Glutamatergic neuron (in vitro differentiated cells): ENCODE measurements around the gene EFEMP2. TPM values are rescaled to one million over a fixed set of nuclear protein-coding genes. Genes with fewer than 3 reads are reported as not detected.

Experiments used
- DNase-seq: peaks from one replicate; pipeline ENCODE4 v3.0.0; 2022
- H3K27ac Mint-ChIP-seq: one replicate; pipeline ENCODE4 v1.8.0; 2020; ENCODE audit warnings: mild to moderate bottlenecking, mixed read lengths, inconsistent platforms; ENCODE audit not compliant: unreplicated experiment
- H3K27me3 Mint-ChIP-seq: one replicate; pipeline ENCODE4 v1.8.0; 2020; ENCODE audit warnings: mild to moderate bottlenecking, moderate library complexity, mixed read lengths, inconsistent platforms; ENCODE audit not compliant: unreplicated experiment
- H3K36me3 Mint-ChIP-seq: one replicate; pipeline ENCODE4 v1.8.0; 2020; ENCODE audit warnings: mild to moderate bottlenecking, mixed read lengths, inconsistent platforms; ENCODE audit not compliant: unreplicated experiment
- H3K4me1 Mint-ChIP-seq: one replicate; pipeline ENCODE4 v1.8.0; 2020; ENCODE audit warnings: mild to moderate bottlenecking, low read depth, mixed read lengths, inconsistent platforms; ENCODE audit not compliant: unreplicated experiment
- H3K4me3 Mint-ChIP-seq: one replicate; pipeline ENCODE4 v1.8.0; 2020; ENCODE audit warnings: mild to moderate bottlenecking, mixed read lengths, inconsistent platforms; ENCODE audit not compliant: unreplicated experiment
- H3K9me3 Mint-ChIP-seq: one replicate; pipeline ENCODE4 v1.8.0; 2020; ENCODE audit warnings: mild to moderate bottlenecking, moderate library complexity, mixed read lengths, inconsistent platforms; ENCODE audit not compliant: unreplicated experiment
- total RNA-seq: library from RNA; stranded (reverse); fragmentation: NEBNext Ultra II Directional; extraction: Animal tissue kit (Norgen Biotek cat#: 25700); gene quantifications from one replicate; pipeline ENCODE4 v1.2.1, GENCODE V29; 2021; ENCODE audit not compliant: unreplicated experiment
- TF ChIP-seq, protein P1 (sequence below): fragments of 200-600 bp; sonication (generic); IDR thresholded peaks from one replicate; pipeline ENCODE4 v1.5.0; 2021; ENCODE audit not compliant: partially characterized antibody, unreplicated experiment

Gene EFEMP2
- total RNA-seq, 1 donor from 2014 or later, result 16.3 TPM

DNA sequence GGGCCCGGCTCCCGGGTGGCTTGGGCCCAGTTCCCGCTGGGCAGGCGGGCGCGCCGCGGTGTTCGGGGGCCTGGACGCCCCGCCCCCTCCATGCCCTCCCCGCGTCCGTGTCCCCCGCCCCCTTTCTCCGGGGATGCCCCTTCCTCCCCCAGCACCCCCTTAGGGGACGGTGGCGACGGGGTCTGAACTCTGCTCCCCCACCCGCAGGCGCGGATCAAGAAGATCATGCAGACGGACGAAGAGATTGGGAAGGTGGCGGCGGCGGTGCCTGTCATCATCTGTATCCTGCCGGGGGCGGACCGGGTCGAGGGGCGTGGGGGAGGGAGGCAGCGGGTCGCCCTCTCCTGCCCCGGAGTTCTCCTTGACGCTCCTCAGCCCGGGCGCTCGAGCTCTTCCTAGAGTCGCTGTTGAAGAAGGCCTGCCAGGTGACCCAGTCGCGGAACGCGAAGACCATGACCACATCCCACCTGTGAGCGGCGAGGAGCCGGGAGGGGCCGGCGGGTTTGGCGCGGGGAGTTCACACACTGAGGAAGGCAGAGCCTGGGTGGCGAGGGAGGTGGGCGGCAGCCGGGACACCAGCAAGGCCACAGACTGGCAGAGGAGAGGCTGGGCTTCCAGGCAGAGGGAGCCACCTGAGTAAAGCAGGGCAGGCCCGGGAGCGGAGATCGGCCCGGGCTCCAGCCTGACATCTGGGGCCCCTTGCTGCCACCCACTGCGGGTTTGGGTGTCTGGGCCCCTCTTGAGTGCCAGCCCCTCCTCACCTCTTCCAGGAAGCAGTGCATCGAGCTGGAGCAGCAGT lies 47.2 kb upstream of the EFEMP2 start:
- DNase-seq, result peak; percentile 51
- Mint-ChIP-seq H3K4me3 (peak overlapping the region; percentile 87), H3K27me3 (peaks cover 12% of the 10 kb centered on the region), H3K36me3 (no peaks in the 10 kb centered on the region), H3K4me1 (peaks cover 7% of the 10 kb centered on the region), H3K9me3 (peaks cover 12% of the 10 kb centered on the region), H3K27ac (no peak overlapping the region)
- TF ChIP-seq, protein P1, sequence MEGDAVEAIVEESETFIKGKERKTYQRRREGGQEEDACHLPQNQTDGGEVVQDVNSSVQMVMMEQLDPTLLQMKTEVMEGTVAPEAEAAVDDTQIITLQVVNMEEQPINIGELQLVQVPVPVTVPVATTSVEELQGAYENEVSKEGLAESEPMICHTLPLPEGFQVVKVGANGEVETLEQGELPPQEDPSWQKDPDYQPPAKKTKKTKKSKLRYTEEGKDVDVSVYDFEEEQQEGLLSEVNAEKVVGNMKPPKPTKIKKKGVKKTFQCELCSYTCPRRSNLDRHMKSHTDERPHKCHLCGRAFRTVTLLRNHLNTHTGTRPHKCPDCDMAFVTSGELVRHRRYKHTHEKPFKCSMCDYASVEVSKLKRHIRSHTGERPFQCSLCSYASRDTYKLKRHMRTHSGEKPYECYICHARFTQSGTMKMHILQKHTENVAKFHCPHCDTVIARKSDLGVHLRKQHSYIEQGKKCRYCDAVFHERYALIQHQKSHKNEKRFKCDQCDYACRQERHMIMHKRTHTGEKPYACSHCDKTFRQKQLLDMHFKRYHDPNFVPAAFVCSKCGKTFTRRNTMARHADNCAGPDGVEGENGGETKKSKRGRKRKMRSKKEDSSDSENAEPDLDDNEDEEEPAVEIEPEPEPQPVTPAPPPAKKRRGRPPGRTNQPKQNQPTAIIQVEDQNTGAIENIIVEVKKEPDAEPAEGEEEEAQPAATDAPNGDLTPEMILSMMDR, result no peak

DNA sequence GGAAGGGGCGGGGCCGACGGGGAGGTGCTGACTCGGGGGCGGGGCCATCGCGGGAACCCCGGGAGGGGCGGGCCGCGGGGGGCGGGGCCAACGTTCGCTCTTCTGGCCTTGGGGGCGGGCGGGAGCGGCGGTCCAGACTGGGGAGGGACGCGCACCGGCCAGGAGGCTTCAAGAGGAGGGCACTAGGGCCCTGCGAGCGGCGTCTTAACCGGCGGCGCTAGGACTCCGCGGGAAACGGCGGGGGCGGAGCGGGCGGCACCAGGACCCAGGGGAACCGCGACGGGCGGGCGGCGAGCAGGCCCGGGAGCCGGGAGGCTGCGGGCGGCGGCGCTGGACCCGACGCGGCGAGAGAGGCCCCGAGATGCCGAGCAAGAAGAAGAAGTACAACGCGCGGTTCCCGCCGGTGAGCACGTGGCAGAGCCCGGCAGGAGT lies 46.6 kb upstream of the EFEMP2 start, which contains the start of gene DRAP1:
TSS of gene DRAP1 (plus strand) at position 286 of the 432 bp plus-strand sequence. CDS start at position 362, 76 bp downstream.
- TF ChIP-seq, protein P1, result no peak

DNA sequence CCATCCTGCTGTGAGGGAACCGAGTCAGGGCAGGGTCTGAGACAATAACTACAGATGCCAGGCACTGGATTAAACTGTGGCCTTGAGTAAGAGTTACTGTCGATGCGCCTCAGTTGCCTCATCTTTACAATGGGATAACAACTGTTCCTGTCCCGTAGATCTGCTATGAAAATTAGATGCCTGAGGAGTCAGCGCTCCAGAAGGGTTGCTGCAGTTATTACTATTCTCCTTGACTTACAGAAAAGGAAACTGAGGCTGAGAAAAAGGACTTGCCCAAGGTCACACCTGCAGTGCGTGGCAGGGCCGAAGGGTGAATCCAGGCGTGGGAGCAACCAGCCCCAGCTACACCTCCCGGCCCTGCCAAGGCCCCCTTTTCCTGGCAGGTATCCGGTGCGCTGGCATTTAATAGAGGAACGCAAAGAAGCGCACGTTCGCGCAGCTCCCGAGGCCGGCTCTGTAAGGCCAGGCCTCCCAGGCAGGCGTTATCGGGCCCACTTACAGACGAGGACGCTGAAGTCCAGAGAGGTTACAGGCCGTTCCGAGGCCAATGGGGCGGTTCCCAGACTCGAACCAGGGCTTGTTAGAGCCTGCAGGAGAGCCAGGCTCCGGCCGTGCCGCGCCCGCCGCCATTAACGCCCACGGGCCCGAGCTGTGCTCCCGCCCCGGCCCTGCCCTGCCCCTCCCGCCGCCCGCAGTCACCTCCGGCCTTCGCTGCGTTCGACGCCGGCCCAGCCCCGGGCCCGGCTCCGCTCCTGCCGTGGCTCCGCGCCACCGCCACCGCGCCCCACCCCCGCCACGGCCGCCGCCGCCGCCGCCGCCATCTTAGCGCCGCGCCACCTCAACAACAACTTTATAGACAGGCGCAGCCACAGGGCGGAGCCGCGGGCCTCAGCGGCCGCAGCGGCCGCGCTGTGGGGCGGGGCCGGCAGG lies 45.9 kb upstream of the EFEMP2 start, which contains the start of gene C11orf68:
TSS of gene C11orf68 (minus strand) at position 852 of the 930 bp plus-strand sequence. CDS start at position 821, 31 bp downstream.
- Mint-ChIP-seq H3K27ac (peak within 1 kb of the TSS; percentile 43), H3K9me3 (peaks cover 14% of the 10 kb centered on the region), H3K4me1 (peaks cover 10% of the 10 kb centered on the region), H3K27me3 (peaks cover 17% of the 10 kb centered on the region), H3K4me3 (peak within 1 kb of the TSS; percentile 87), H3K36me3 (no peaks in the 10 kb centered on the region)
- DNase-seq, result no peak
- TF ChIP-seq, protein P1, result no peak

More for the DNA sequence above, 46.6 kb upstream of the EFEMP2 start, which contains the start of gene DRAP1:
- Mint-ChIP-seq H3K27ac (peak within 1 kb of the TSS; percentile 43), H3K9me3 (peaks cover 14% of the 10 kb centered on the region), H3K4me1 (peaks cover 10% of the 10 kb centered on the region), H3K27me3 (peaks cover 17% of the 10 kb centered on the region), H3K4me3 (peak within 1 kb of the TSS; percentile 87), H3K36me3 (no peaks in the 10 kb centered on the region)
- peak; percentile 99 for DNase-seq

DNA sequence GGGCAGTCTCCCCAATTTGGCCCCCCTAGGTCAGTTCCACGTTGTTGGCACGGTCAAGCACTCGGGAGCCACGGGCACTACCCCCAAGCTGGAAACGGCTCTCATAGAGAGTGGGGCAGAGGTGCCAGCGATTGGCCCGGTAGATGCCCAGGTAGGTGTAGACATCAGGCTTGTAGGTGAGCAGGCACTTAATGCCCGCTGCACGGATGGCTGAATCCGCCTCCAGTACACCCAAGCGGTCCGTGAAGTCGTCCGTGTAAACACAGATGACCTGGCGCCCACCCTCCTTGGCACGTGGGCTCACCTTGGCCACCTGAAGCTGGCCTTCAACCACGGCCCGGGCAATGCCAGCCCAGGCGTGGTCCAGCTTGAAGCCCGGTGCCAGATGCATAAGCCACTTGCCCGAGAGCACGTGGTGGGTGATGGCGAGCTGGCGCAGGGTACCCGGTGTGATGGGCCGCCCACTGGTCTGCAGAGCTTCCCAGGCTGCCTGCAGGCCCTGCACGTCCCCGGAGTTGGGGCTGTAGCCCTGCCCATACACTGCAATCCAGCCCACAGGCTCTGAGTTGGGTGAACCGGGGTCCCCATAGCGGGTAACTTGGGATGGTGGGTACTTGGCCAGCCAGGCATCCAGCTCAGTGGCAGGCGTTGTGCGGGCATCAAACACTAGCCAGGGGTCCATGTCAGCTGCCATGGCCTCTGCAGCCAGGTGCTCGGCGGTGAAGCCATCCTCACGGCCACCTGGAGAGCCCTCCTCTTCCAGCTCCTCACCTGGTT lies 45.0 kb upstream of the EFEMP2 start:
- Mint-ChIP-seq H3K27ac (no peak overlapping the region), H3K4me1 (peaks cover 10% of the 10 kb centered on the region), H3K36me3 (no peaks in the 10 kb centered on the region), H3K4me3 (peak overlapping the region; percentile 84), H3K27me3 (peaks cover 17% of the 10 kb centered on the region), H3K9me3 (peaks cover 14% of the 10 kb centered on the region)
- TF ChIP-seq, protein P1, result no peak
- DNase-seq, result no peak
